KOPT-K1 (cell line): ENCODE results near the gene FDCSP.

Experiments
- H3K27ac ChIP-seq: fragments of 200-600 bp; sonication (generic); 2 replicates; pipeline ENCODE4 v1.5.1; 2016; ENCODE audit warnings: antibody characterized with exemption, mild to moderate bottlenecking, low read depth, low read length; ENCODE audit not compliant: poor library complexity, severe bottlenecking
- H3K36me3 ChIP-seq: fragments of 200-600 bp; sonication (generic); 2 replicates; pipeline ENCODE4 v1.5.1; 2017; ENCODE audit warnings: antibody characterized with exemption, mild to moderate bottlenecking, low read length, moderate library complexity; ENCODE audit not compliant: insufficient read depth
- H3K9me3 ChIP-seq: fragments of 200-600 bp; sonication (generic); 2 replicates; pipeline ENCODE4 v1.5.1; 2017; ENCODE audit warnings: antibody characterized with exemption, low read length, mild to moderate bottlenecking; ENCODE audit not compliant: insufficient read depth, poor library complexity, severe bottlenecking

The FDCSP gene

GRCh38 chr4:70280567-70280966 lies 54.6 kb downstream of the FDCSP start:
- Histone ChIP-seq H3K36me3 (no peaks in the 10 kb centered on the region), H3K27ac (no peak overlapping the region), H3K9me3 (no peaks in the 10 kb centered on the region)
